ENCODE measurements around the gene H6PD.

Gene H6PD

DNA sequence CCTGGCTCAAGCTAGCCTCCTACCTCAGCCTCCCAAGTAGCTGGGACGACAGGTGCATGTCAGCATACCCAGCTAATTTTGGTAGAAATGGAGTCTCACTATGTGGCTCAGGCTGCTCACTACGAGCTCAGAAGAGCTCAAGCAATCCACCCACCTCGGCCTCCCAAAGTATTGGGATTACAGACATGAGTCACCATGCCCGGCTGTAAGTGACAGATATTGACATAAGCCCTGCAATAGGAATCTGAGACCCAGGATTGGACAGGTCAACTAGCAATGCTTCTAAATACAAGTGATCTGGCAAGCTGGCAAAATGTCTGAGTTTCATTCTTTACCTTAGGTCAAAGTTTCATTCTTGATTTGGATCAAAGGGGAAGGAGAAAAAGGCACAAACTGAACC, 40.5 kb upstream of the H6PD start:
- TF ChIP-seq, protein P1, sequence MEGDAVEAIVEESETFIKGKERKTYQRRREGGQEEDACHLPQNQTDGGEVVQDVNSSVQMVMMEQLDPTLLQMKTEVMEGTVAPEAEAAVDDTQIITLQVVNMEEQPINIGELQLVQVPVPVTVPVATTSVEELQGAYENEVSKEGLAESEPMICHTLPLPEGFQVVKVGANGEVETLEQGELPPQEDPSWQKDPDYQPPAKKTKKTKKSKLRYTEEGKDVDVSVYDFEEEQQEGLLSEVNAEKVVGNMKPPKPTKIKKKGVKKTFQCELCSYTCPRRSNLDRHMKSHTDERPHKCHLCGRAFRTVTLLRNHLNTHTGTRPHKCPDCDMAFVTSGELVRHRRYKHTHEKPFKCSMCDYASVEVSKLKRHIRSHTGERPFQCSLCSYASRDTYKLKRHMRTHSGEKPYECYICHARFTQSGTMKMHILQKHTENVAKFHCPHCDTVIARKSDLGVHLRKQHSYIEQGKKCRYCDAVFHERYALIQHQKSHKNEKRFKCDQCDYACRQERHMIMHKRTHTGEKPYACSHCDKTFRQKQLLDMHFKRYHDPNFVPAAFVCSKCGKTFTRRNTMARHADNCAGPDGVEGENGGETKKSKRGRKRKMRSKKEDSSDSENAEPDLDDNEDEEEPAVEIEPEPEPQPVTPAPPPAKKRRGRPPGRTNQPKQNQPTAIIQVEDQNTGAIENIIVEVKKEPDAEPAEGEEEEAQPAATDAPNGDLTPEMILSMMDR (IDR thresholded peaks at IDR 0.05) = no peak

DNA sequence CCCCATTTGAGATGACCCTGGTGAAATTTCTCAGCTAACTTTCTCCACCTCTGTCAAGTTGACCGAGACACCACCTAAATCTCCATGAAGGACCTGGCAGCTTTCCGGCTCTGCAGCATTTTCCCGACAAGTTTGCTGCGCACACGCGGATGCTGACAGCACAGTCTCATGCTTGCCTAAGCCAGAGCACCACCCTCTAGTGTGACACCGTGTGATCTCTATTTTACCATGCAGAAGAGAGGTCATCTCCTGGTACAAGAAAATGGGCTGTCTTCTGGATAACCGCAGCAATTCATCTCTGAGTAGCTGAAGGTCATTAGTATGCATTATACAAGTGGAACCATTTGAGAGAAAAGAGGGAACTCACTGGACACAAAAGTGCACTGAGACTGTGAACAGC, 38.9 kb upstream of the H6PD start:
- TF ChIP-seq, protein P1 (IDR thresholded peaks at IDR 0.05) = no peak

DNA sequence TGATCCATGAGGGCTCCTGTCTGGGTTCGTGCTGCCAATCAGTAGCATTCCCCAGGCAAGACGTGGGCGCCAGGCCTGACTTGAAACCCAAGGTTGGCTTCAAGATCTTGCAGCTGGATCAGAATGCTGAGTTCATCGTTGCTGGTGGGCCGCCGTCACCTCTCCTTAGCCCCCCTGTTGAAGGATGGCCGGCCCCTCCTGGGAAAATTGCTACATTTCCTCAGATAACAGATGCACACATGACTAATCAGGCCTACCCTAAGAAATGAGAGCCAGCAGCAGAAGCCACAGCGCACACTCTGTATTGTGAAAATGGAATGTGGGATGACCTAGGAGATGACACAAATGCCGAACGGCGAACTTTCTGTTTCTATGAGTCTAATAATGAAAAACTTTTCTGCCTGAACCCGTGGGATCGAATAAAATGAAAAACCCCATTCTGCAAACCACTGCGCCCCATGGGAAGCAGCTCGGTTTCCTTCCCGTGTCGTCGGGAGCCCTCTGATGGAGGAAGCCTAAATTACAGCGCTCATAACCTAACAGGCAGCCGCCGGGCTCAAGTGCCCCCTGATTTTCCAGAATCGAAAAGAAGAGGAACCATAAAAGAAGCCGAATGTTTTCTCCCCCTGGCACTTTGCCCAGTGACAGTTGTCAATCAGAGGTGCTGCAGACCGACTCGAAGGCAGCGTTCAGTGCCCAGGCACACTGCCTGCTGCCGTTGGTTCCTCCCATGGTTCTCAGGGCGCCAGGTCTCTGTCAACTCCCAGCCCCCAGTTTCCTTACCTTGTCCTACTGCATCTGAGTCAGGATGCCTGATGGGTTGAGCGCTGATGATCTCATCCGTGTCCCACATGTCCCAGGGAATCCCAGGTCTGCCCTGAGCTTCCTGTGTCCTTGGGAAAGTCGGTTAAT, 38.2 kb upstream of the H6PD start:
- TF ChIP-seq, protein P1 (IDR thresholded peaks at IDR 0.05) = peak; percentile 84

DNA sequence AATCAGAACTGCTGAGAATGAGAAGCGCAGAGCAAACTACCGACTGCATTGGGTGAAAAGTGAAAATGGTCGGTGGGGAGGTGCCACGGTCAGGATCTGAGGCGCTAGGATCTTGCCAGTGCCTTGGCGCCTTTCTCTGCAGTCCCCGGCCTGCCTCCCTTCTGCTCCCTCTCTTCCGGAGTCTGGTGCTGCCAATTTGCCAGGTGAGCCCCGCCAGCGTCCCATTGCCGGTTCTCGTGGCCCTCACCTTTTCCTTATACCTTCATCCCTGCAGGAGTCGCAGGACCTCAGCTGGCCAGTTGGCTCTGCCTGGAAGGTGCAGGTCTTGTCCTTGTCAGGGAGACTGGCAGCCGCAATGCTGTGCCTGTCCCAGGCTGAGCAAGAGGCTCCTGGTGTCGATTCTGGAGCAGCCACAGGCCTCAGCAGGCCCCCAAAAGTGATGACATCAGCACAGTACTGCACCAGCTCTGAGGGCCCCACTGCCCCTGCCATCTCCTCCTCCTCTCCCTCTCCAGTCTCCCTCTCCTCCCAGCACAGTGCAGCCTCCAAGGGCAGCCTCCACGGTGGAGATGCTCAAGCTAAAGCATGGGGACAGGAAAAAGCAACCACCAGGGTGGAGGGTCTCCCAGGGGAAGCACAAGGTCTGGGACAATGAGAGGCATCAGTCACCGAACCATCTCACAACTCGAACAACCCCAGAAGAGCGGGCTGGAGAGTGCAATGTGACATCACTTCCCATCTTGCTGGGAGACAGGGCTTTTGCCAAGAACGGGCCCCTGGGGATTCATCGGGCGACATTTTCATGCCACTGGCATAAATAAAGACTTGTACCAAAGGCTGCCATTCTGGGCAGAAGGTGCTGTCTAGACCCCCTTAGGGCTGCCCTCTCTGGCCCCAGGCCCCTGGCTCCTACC, 37.1 kb upstream of the H6PD start:
- TF ChIP-seq, protein P1 (IDR thresholded peaks at IDR 0.05) = no peak

DNA sequence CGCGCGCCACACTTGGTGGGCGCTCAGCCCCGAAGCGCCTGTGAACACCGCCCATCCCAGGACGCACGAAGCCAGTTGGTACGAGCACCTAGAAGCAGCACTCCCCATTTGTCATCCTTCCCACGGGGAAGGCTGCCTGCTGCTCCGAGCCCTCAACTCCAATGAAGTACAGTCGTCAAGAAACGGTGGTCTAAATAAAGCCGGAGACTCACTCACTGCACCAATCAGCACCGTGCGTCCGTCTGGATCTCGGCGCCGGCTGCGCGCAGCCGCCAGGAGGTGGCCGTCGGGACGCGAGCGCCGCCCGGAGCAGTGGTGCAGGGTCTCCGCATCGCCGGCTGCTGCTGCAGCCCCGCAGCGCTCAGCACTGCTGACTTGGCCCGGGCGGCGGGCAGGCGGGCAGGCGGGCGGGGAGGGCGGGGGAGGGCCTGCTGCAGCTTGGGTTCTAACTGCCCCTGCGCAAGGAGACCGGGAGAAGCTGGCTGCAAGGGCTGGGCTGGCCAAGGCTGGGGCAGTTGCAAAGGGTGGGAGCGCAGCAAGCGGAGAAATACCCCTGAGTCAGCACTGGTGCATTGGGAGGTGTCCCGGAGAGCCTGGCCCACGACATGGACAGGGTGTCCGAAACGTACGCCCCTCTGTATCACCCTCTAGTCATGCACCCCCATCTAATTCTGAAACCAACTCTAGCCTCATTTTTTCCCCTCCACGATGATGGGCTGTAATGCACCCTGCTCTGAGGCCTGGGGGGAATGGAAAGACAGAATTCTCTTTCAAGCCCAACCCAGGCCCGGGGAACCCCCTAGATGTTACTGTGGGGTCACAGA, 35.8 kb upstream of the H6PD start:
- TF ChIP-seq, protein P1 (IDR thresholded peaks at IDR 0.05) = no peak

DNA sequence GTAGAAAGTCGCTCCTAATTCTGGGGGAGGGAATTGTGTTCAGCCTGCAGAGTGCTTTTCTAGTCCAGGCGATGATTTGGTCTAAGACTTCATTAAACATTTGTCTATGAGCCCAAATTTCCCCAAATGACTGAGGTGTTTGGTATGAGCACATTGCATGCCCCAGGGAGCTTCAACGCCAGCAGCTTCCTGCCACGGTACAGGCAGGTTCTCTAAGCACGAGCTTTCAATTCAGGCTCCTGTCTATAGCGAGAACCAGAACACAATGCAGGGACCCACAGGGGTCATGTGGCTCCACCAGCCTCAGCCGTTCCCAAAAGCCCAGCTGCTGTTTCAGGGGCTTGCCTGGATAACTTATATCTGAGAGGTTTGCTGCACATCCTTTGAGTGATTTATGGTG, 34.1 kb upstream of the H6PD start:
- TF ChIP-seq, protein P1 (IDR thresholded peaks at IDR 0.05) = no peak
